Activated CD4-positive, alpha-beta T cell treated with anti-CD3 and anti-CD28 coated beads for 24 hours (primary cell): ENCODE data around the gene SPEF1.

Experiments used
- DNase-seq, 2 donors: peaks; one replicate each; pipeline ENCODE4 v3.0.0-alpha.2; 2020; ENCODE audit warnings: low read depth in 2 of 2

Gene SPEF1

DNA sequence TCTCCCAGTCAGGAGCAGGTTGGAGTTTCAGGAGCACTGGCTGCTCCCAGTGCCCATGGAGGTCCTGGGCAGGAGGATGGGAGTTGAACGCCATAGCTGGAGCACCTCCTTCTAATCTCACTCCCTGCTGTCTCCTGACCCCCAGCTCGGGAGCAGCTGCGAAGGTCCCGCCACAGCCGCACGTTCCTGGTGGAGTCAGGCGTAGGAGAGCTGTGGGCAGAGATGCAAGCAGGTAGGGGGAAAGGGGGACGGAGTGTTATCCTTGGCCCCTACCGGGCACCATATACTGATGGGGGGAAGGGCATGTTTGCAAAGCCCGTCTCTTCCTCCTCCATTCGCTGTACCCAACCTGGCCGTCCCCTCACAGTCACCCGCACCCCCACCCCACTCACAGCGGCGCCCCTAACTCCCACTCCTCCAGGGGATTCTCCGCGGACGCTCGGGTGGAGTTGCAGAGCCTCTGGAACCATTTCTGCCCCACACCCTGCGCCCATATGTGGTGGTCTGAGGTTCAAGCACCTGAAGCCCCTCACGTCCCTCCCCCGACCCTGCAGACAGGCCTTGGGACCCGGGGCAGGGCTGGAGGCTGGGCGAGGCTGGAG lies 32.1 kb downstream of the SPEF1 start:
- DNase-seq = no peak

DNA sequence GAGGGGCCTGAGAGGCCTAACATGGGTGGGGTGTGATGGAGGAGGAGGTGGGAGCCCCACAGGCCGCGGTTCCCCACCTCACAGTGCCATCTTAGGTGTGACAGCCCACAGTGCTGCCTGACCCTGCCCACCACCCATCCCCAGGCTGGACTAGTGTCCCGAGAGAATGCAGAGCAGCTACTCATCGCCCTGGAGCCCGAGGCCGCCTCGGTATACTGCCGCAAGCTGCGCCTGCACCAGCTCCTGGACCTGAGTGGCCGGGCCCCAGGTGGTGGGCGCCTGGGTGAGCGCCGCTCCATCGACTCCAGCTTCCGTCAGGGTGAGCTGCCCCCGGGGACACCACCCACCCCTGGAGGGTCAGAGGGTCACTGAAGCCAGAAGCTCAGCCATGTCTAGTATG lies 33.2 kb downstream of the SPEF1 start:
- no peak for DNase-seq

DNA sequence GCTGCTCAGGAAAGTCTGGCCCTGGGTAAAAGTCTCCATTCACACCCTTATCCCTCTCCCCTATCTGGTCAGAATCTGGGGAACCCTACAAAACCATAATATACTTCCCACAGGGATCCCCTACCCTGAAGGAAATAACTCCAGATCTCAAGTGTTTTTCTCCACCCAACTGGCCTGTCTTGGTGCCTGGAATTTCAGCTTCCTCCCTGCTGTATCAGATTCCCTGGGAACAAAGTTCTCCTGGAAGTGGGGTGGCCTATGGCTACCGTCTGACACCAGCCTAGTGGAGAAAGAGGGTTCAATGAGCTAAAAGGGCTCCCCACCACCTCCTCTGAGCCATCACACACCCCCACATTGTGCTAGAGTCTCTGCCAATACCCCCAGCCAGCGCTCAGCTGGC lies 33.8 kb downstream of the SPEF1 start:
- no peak for DNase-seq

DNA sequence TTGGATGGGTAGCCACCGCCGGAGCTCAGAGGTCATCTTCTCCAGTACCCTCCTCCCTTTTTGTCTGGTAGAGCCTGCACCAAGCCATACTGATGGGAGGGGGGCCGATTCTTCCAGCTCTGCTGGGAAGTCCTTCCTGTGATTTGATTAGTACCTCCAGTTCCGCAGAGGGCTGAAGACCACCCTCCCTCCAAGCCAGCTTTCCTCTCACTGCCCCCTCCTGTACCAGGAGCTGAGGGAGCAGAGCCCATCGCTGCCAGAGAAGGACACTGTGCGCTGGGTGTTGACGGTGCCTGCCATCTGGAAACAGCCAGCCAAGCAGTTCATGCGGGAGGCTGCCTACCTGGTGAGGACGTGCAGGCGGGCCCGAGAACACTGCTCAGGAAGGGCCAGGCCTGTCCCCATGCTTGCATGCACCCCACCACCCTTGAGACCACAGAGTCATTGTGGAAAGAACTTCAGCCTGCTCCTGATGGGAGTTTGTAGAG lies 35.5 kb downstream of the SPEF1 start:
- DNase-seq = no peak

DNA sequence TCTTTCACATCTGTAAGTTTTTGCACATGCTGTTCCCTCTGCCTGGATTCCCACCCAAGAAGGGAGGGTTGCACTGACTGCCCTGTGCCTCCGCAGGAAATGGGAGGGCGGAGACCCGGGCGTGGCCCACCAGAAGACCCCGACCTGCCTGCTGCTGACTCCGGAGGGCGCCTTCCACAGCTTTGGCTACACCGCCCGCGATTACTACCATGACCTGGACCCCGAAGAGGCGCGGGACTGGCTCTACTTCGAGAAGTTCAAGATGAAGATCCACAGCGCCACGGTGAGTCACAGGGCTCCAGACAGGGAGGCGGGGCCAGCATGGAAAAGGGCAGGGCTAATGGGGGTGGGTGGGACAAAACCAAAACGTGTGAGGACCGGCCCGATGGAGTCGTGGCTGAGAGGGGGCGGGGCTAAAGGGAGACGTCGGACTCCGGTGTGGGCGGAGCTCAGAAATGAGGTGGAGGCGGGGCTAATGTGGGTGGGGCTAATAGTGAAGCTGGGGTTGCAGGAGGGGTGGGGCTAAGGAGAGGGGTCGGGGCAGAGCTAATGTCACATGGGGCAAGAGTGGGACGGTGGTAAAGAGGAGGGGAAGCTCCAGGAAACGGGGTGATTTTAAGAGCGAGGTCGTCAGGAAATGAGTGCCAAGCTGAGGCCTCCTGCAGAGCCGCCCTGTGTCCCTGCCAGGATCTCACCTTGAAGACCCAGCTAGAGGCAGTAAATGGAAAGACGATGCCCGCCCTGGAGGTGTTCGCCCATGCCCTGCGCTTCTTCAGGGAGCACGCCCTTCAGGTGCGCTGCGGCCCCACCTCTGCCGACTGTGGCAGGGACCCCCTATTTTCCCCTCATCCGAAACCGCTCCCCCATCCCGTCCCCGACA lies 36.2 kb downstream of the SPEF1 start:
- DNase-seq = peak; percentile 59 to 63

DNA sequence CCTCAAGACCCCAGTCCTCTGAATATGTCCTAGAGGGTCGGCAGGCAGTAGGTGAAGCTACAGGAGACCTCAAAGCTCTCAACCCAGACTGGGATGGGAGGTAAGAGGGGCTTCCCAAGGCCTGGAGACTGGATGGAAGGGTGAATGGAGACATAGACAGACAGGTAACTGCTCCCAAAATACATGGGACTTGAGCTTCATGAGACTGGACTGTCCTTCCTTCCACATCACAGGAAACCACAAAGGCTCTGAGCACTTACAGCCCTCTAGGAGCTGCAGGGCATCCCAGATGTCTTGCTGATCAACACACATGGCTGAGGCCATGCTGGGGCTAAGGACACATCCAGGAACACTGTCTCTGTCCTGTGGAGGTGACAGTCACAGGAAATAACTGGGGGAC lies 37.2 kb downstream of the SPEF1 start:
- DNase-seq = no peak

DNA sequence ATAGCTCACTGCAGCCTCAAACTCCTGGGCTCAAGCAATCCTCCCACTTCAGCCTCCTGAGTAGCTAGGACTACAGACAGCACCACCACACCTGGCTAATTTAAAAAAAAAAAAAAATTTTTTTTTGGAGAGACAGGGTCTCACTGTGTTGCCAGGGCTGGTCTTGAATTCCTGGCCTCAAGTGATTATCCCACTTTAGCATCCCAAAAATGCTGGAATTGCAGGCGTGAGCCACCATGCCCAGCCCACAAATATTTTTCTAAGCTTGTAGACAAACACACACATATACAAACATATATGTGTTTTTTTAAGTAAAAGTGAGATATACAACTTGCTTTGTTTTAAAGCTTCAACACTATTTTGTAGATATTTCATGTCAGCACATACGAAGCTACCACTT lies 38.0 kb downstream of the SPEF1 start:
- no peak for DNase-seq

DNA sequence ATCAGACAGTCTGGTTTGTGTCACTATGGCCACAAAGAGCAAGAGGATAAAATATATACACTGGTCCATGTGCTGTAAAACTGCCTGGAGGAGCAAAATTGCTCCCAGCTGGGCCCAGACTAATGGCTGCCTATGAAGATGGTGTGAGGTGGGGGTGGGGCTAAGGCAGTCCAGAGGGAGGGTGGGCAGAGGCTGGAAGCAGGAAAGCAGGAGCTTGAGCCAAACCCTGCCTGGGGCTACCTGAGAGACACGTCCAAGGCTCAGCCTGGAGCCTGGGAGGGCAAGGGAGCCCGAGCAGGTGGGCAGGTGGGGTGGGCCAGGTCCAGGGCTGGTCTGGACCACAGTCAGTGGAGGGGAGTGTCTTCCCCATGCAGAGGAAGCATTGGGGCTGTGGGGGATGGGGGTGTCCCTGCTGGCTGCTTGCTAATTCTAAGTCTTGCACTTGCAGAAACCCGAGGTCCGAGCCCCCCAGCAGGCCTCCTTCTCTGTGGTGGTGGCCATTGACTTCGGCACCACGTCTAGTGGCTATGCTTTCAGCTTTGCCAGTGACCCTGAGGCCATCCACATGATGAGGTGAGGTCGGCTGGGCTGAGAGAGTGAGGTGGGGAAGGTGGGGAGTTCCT lies 39.3 kb downstream of the SPEF1 start:
- DNase-seq = no peak

DNA sequence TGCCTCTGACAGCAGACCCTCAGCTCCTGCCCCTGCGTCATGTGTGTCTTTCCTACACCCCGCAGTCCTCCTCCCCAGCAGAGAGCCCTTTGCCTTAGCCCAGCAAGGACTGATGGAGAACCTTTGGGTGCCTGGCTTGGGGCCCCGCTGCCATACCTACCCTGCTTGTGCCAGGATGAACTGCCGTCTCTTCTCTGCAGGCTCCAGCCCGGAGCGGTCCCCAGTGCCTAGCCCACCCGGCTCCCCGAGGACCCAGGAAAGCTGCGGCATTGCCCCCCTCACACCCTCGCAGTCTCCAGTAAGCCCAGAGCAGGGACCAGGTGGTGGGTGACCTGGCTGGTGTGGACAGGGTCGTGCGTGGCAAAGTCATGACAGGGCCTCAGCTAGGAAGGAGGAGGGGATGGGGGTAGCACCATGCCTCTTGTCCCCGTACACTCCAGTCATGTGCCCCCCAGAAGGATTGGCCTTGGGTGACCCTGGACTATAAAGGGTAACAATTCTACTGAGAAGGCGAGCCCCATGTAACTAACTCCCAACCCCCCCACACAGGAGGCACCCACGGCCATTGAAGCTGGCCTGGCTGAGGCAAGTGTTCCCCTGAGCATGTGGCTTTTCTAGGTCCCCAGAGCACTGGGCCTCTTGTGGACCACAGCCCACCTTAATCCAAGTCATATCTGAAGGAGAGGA lies 40.5 kb downstream of the SPEF1 start:
- DNase-seq = no peak

DNA sequence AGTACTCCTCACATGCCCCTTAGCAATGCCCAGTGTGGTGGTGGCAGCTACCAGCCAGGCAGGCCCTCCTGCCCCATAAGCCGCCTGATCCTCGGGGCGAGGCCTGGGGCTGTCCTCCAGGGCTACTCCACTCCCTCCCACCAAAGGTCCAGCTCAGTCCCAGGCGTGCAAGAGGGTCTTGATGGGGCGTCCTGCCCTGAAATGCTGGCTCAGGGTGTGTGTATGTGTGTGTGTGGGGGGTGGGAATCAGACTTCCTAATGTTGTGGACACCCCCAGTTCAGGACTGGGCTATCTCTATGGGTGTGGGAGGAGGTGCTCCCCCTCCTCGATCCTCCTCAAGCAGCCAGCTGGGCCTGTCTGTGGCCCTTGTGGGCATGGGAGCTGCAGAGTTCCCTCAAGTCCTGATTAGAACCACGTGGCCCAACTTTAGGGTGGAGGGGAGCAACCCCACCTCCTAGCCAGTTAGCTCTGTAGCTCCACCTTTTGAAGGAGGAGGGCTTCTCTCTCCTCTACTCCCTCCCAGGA lies 41.3 kb downstream of the SPEF1 start:
- DNase-seq = no peak

DNA sequence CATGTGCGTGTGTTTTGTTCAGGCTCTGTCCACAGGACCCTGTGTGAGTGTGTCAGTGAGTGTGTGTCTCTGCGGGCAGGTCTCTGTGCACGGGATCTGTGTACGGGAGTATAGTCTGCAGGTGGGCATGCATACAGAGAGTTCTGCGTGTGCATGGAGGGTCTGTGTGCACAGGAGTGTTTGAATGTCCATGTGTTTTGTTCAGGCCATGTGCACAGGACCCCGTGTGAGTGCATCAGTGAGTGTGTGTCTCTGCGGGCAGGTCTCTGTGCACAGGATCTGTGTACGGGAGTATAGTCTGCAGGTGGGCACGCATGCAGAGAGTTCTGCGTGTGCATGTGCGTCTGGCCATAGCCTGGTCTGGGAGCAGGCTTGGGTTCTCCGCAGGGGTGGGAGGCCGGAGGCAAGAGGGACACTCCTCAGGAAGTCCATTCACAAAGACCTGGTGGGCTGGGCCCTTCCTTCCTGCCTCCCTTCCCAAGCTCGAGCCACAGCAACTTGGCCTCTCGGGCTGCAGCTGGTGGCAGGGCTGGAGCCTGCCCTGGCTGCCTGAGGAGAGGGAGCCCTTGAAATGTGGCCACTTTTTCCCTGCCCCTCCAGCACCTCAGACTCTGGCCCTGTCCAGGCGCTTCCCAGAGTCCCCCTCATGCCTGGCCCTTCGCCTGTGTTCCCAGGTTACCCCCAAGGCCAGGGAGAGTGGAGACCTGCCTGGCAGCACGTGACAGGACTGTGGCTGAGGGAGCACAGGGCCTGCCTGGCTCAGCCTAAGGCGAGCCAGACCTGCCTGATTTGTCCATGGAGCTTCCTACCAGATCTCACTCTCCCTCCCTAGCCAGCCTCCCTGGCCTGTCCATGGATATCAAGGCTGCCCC lies 42.0 kb downstream of the SPEF1 start:
- DNase-seq = no peak

DNA sequence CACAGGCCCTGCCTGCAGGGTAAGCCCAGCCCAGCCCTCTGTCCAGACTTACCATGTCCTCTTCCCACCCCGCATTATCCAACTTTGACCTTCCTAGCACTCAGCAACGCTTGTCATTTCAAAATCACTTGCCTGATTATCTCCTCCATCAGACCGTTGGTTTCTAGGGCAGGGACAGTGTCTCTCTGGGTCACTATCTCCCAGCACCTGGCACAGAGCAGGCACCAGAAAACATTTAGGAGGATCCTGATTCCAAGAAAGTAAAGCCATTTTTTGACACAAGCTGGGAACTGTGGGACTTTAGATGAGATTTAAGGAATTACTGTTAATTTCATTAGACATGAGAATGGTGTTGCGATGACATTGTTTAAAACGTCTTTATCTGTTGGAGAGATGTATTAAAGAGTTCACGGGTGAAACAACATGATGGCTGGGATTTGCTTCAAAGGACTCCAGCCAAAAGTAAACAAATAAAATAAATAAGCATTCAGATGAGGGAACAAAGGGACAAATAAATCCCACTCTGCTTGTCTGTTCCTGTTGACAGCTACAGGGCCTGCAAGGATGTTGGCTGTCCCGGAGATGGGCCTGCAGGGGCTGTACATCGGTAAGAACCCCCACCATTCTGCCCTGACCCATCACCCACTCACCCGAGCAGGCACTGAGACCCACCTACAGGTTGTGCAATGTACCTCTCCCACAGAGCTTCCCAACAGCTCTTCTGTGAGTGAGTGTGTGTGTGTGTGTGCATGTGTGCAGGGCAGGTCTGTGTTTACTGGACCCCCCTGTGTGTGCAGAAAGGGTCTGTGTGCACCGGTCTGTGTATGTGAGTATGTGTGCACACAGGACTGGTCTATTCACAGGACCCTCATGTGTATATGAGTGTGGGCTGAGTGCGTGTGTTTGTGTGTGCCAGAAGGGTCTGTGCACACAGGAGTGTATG lies 42.9 kb downstream of the SPEF1 start:
- no peak for DNase-seq

DNA sequence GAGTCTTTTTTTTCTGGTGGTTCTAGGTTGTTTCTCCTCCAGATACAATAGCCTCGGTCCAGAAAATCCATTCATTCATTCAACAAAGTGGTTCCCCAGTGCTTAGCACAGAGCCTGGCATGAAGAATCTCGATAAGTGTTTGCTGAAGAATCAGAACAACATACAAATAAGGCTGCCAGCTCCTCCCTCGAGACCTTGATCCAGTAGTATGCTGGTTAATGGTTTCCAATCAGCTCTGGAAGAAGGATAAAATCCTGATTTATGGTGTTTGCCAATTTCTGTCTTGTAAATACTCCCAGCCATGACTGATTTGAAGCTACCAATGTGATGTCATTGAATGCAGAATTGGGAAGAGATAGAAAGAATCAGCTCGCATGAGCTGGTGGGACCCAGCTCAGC lies 45.5 kb downstream of the SPEF1 start:
- DNase-seq = no peak

DNA sequence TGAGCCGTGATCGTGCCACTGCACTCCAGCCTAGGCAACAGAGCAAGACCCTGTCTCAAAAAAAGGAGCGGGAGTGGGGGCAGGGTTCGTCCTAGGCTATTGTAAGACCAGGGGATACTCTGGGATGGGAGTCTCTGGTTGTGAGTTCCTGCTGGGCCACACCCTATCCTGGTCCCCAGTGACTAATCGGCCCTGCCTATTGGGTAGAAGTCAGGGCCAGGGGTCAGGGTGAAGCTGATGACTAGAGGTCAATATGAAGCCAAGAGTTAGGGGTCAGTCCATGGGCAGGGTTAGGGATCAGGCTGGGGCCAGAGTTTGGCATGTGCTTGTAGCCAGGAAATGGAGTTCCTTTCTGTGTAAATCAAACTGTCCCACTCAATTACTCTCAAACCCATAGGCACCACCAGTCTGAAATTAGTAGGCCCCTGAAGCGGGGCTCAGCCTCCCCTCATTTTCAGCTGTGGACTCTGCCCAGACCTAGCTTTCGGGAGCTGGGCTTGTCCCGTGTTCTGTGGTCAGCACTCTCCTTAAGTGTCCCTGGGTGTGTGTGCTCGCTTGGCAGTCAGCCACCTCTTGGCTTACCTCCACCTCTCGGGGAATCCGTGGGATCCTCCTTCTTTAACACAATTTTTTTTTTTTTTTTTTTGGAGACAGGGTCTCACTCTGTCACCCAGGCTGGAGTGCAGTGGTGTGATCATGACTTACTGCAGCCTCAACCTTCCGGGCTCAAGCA lies 47.0 kb downstream of the SPEF1 start:
- DNase-seq = no peak

DNA sequence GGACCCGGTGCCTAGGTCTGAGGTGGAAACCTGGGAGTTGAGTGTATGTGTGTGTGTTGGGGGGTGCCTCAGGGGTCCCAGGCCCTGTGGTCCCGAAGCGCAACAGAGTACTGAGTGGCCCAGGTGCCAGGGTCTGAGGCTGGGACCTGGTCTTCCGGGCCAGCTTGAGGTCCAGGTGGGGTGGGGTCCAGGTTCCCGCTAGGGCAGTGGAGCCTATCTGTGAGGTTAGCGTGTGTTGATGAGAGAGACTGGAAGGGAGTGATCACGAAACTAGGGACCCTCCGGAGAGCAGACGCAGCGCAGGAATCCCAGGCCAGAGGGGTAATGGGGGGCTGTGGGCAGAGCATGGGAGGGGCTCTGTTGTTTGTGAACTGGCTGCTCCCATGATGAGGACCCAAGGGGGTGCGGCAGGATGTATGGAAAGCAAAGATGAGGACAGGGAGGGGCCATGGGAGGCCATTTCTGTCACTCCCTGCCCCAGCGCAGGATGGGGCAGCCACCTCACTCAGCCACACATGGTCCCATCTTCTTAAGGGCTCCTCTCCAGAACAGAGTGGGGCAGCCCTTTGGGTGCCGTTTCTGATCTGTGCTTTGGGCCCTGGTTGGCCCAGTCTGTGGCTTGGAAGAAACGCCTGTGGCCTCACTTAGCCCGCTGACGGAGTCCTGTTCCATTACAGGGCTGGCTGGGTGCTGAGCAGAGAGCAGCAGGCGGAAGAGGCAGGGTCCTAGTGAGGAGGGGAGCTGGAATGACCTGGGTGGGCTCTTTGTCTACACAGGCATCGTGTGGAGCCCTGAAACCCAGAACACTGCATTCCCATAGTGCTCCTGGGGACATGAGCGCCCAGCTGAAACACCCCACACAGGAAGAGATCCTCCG lies 47.9 kb downstream of the SPEF1 start:
- no peak for DNase-seq

DNA sequence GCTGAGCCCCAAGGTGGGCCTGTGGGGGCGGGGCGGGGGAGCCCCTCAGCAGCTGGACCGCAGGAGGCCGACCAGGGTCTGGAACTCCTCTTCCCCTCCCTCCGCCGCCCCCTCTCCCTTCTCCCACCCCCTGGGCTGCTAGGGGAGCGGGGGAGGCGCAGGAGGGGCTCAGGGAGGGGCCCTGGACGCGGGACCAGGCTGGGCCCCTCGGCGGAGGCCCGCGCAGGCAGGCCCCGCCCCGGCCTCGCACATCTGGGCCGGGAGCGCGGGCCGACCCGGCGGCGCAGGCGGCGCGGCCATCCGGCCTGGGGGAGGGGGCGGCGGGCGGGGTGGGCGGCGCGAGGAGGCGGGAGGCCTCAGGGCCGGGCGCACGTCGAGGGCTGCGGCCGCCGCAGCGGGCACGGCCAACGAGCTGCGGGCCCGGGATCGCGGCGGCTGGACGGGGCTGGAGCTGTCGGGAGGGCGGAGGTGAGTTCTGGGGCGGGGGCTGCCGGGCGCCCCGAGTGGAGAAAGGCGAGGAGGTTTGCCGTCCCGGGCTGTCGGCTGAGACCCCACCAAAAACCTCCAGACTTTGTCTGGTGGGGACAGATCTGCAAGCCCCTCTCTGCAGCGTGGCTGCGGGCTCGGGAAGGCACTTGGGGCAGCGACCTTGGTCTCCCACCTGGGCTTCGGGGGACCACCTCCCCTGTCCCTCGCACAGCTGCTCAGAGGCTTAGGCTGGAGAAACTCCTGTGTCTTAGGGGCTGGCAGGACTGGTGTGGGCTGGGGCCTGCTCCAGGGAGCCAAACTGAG lies 48.7 kb downstream of the SPEF1 start, which contains the start of gene HSPA12B:
Gene HSPA12B (plus strand): TSS at position 359 of the 792 bp plus-strand sequence. CDS start 5,990 bp downstream, outside the sequence.
- DNase-seq = no peak

DNA sequence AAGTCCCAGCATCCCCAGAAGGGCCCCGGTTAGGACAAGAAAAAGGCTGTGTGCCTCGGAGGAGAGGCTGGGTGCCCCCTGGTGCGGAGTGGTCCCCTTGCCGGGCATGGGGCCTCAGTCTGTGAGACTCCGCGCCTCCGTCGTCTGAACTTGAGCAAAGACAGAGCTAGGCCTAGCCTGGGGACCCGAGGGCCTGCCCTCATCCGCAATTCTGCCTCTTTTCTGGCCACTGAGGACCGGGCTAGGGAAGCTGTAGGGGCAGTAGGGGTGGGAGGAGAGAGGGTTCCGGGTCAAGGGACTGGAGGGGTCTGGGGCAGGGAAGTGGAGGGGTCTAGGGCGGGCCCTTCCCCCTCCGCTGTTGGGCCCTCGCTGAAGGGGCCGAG lies 49.3 kb downstream of the SPEF1 start:
- DNase-seq = no peak
